Measurements from ENCODE around the gene SLC34A3.

Gene SLC34A3

DNA sequence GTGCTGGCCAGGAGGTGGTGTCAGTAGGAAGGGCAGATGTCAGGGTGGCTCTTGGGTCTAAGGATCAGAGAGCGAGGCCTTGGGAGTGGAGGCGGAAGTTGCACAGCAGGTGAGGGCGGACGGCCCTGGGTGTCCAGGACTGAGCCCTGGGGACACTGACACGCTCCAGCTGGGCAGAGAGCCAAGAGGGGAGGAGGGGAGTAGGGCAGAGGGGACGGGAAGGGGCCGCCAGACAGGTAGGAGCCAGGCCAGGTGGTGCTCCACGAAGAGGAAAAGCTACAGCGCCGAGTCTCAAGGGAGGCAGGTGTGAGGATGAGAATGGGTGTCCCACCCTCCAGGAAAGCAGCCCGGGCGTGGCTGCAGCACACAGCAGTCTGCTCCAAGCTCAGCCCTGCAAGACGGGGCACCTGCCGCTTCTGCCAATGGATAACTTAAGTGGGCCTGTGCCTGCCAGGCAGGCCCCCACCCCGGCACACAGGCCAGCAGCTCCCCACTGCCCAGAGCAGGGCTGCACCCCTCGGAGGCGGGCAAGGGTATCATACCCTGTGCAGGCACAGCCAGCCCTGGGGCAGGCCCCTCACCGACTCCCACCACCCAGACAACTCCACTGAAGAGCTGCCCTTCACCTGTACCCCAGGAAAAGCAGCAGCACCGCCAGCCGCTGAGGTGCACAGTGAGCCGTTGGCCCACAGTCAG, 35.0 kb upstream of the SLC34A3 start:
- DNase-seq (ENCODE audit: low spot score), result no peak

DNA sequence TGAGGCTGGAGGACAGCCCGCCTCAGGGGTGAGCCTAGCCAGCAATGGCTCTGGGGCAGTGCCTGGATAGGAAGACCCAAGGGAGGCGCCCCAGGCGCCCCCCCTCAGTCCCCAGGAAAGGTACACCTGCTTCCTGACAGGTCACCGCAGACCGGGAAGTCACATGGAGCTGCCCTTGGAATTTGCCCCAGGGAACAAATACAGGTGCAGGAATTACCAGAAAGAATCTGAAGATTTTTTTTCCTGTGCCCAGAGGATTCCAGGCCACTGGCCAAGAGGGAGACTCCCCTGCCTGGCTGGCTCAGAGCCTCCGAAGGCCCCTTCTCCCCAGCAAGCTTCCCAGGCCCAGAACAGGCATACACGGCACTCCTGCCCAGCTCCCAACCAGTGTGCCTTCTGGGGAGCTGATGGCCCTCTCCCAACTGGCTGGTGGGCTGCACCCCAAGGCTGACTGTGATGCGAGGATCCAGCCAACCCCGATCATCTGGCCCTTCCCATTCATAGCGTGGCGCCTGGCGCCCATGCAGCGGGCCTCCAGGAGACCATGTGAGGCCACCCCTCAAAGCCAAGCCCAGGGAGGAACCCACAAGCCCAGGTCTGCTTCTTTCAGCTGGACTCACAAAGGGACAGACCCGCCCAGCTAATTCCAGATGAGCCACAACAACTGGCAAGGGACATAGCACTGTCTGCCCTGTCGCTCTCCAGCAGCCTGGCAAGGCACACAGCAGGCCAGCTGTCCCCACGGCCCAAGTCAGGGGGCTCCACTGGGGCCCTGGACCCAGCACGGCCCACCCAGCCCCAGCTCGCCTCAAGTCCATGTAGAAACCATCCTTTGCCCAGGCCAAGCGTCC, 32.4 kb upstream of the SLC34A3 start:
- DNase-seq (ENCODE audit: low spot score), result no peak

DNA sequence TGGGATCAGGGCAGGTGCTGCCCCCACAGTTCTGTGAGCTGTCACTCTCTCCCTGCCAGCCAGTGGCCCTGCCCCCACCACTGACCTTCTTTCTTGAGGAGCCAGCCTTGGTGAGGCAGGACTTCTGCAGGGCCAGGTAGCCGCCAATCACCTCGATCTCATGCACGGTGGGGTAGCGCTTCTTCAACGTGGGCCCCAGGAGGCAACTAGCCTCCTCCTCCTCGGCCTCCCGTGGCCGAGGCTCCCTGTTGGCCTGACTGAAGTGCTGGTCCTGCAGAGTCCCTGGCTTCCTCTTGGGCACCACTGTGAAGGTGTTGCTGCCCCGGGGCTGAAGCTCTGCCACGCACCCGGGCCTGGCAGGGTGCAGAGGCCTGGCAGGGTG, 31.8 kb upstream of the SLC34A3 start:
- no peak for DNase-seq (ENCODE audit: low spot score)

DNA sequence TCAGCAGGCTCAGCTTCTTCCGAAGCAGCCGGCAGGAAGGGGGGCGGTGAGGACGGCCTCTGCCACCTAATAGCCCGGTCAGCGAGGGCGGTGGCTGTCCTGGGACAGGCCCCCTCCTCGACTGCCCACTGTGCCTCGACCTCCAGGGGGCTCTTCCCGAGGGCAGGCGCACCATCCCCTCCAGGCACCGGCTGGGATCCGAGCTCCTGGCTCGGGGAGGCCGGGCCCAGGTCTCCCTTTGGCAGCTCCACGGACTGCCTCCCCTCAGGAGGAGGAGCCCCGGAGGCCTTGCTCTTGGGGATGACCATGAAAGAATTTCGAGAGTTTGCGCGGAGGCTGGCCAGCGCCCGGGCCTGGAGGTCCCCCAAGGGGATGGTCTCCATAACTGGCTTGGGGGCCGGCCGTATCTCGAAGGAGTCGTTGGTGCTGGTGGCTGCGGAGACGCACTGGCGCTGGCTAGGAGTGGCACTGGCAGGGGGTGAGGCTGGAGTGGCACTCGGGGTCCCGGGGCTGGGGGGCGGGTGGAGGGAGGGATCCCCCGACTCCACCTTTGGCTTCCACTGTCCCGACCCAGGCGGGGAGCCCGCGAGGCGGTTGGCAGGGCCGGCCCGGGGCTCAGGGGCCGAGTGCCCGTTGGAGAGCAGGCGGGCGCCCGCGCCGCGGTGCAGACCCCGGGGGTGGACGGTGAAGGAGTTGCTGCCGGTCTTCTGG, 31.1 kb upstream of the SLC34A3 start:
- no peak for DNase-seq (ENCODE audit: low spot score)

DNA sequence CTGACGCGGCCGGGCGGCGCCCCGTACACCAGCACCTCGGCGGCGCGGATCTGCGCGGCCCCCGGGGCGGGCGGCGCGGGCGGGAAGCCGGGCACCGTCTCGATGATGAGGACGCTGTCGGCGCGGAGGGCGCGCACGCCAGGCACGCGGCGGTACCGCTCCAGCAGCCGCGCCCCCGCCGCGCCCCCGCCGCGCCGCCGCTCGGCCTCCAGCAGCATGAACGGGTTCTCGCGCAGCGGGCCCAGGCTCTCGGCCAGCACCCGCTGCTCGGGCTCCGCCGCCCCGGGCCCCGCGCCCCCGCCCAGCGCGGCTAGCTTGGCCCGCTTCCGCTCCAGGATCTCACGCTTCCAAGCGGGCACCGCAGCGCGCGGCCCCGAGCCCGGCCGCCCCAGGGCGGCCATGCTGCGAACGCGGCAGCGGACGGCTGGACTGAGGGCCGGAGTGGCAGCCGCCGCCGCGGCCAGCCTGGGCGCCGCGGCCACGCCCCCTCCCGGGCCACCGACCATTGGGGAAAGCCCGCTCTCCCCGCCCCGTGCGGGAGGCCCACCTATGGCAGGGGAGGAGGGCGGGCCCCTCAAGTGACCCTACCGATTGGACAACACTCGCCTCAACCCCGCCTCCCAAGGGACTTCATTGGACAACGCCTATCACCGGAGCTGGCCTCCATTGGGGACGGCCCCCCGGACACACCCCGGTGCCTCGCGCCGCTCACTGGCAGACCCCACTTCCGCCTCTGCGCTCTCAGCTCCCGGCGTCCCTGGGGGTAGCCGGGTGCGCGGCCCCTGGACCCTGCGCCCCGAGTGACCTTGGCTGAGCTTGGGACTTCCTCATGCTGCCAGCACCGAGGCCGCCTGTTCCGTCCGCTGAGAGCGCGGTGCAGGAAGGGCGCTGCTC, 30.1 kb upstream of the SLC34A3 start, which contains the start of gene TPRN:
TPRN (minus strand) TSS at position 431 of the 894 bp plus-strand sequence; CDS start at position 401, 30 bp downstream.
- DNase-seq (ENCODE audit: low spot score), result peak; percentile 100

DNA sequence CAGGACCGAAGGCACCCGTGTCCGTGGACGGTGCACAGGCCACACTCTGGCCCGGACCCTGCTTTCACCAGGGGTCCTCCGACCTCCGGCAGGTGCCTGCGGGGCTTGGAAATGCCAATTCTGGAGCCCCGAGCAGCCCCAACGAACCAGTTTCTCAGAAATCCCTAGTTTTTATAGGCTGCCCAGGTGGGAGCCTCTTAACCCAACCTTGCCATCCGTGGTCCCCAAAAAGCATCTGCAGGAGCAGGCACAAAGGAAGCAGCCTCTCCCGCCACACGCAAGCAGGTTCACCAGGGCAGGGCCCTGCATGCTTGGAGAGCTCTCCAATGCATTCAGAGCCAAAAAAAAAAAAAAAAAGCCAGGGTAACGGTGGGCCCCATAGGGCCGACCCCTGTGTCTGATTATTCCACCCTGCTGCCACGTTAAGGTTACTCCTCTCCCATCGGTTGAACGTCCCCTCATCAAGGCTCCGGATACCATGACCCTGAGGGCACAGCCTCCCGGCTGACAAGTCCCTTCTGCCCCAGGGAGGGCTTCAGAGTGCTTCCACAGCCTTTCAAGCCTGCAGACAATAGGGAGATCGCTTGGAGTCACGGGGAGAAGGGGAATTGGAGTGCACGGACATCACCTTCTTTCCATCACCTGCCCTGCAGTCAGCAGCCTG, 29.4 kb upstream of the SLC34A3 start:
- no peak for DNase-seq (ENCODE audit: low spot score)

DNA sequence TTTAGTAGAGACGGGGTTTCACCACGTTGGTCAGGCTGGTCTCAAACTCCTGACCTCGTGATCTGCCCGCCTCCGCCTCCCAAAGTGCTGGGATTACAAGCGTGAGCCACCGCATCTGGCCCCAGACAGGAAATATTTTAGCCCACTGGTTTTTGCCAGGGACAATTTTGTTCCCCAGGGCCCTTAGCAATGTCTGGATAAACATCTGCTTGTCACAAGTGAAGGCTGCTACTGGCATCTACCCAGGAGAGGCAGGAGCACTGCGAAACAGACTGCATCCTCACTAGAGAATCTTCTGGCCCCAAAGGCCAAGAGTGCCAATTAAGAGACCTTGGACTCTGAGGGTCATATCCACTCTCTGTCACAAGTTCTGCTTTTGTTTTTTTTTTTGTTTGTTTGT, 27.7 kb upstream of the SLC34A3 start:
- no peak for DNase-seq (ENCODE audit: low spot score)

DNA sequence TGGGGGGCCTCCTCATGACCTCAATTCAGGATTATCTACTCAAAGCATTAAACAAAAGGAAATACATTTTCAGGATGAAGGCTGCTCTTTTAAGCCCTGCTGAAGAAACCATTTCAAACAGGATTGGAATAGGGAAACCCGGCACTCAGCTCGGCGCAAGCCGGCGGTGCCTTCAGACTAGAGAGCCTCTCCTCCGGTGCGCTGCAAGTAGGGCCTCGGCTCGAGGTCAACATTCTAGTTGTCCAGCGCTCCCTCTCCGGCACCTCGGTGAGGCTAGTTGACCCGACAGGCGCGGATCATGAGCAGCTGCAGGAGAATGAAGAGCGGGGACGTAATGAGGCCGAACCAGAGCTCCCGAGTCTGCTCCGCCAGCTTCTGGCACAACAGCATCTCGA, 26.0 kb upstream of the SLC34A3 start:
- DNase-seq (ENCODE audit: low spot score), result no peak

DNA sequence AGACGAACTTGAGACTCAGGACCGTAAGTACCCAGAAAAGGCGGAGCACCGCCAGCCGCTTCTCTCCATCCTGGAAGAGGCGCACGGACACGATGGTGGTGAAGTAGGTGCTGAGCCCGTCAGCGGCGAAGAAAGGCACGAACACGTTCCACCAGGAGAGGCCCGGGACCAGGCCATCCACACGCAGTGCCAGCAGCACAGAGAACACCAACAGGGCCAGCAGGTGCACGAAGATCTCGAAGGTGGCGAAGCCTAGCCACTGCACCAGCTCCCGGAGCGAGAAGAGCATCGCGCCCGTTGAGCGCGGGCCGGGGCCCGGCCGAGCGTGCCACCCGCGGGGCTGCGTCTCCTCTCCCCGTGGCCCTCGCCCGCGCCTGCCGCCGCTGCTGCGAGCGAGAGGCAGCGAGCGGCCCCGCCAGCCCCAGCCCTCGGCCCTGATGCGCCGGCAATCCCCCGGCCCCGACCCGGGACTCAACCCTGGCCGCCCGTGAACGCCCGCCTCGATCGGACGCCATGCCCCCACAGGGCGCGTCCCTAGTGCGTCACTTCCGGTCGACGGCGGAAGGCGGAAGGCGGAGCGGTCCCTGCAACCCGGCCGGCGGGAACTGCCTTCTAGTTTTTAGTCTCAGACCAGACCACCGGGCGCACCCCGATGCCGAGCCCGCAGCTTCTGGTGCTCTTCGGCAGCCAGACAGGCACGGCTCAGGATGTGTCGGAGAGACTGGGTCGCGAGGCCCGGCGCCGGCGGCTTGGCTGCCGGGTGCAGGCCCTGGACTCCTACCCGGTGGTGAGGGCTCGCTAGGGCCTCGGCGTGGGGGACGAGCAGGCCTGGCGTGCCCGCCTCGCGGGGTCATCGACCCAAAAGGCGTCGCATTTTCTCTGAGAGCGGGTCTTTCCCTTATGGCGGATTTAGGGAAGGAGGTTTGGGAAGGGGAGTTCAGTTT, 25.3 kb upstream of the SLC34A3 start, which contains the start of the genes NDOR1 and TMEM203:
NDOR1 (plus strand) TSS at position 575 of the 944 bp plus-strand sequence; CDS start at position 653, 78 bp downstream.
TMEM203 (minus strand) TSS at position 523 of the 944 bp plus-strand sequence; CDS start at position 289, 234 bp downstream.
- DNase-seq (ENCODE audit: low spot score), result peak; percentile 97

DNA sequence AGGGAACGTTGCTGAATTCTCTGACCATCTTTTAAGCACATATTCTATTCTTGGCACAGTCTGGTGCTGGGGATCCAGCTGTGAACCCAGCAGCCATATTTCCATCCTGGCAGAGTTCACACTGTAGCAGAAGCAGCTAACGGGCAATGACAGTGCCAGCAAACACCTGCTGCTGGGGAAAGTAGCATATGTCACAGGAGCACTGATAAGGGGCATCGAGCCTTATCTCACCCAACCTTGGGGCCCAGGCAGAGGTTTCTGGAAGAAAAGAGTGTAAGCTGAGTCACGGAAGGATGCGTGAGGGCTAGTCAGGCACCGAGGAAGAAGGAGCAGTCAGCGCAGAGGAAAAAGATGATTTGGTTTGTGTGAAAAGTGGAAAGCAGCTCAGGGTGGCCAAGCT, 24.1 kb upstream of the SLC34A3 start:
- DNase-seq (ENCODE audit: low spot score), result no peak

DNA sequence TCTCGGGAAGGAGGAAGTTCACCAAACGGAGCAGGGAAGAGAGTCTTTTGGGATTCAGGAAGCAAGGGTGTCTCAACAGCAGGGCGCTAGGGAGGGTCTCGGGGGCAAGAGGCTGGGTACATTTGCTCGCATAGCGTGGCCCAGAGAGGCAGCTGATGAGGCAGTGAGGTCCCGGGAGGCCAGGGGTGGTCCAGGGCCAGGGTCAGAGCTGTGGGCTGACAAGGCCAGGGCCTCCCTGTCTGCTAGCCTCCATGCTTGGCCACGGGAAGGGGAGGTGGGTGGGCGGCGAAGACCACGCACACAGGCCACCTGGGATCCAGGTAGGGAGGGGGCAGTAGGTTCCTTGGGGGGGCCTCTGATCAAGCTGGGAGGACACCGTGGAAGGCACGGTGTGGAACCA, 19.2 kb upstream of the SLC34A3 start:
- DNase-seq (ENCODE audit: low spot score), result no peak

DNA sequence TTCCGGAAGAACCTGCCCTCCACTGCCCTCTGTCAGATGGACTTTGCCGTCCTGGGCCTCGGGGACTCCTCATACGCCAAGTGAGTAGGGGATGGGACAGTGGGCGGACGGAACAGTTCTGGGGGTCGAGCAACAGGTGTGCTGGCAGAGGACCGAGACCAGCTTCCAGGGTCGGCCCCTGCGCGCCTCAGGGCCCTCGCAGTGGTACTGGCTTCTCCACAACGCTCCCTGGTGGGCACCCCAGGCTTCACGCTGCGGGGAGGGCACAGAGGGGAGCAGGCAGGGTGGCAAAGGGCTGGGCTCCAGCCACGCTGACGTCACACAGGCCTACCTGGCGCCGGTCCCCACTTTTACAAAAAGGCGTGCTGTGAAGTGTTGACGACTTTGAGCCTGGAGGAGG, 18.2 kb upstream of the SLC34A3 start:
- DNase-seq (ENCODE audit: low spot score), result no peak

DNA sequence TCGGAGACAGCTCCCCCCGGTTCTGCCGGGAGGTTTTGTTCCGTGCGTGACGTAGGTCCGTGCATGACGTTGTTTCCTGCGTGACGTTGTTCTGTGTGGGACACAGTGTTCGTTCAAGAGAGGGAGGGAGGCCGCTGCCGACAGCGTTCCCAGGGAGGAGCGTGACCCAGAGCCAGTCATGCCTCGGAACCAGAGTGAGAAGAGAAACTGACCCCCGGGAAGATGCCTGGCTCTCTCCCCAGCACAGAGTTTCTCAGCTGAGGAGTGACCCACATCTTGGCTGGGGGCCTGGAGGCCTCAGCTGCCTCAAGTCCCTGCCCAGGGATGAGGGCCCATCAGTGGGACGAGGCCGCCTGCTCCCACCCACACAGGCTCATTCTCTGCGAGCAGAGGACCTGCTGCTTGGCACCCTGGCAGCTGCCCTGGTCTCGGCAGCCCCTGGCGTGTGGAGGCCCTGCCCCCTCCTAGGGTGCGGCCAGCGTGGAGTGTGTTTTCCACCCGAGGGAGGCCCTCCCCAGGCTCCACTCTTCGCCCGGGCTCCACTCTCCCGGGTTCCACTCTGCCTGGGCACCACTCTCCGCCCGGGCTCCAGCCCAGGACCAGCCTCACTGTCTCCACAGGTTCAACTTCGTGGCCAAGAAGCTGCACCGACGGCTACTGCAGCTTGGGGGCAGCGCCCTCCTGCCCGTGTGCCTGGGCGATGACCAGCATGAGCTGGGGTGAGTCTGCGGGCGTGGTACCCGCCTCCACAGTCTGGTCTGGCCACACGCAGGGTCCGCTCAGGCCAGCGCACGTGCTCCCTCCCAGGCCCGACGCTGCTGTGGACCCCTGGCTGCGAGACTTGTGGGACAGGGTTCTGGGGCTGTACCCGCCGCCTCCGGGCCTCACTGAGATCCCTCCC, 17.3 kb upstream of the SLC34A3 start:
- no peak for DNase-seq (ENCODE audit: low spot score)

DNA sequence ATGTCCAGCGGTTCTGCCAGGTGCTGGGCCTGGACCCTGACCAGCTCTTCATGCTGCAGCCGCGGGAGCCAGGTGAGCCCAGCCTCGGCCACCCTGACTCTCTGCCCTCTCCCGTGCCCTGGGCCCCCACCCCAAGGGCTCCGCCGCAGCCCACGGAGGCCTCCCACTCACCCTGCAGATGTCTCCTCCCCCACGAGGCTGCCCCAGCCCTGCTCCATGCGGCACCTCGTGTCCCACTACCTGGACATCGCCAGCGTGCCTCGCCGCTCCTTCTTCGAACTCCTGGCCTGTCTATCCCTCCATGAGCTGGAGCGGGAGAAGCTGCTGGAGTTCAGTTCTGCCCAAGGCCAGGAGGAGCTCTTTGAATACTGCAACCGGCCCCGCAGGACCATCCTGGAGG, 16.1 kb upstream of the SLC34A3 start:
- no peak for DNase-seq (ENCODE audit: low spot score)

DNA sequence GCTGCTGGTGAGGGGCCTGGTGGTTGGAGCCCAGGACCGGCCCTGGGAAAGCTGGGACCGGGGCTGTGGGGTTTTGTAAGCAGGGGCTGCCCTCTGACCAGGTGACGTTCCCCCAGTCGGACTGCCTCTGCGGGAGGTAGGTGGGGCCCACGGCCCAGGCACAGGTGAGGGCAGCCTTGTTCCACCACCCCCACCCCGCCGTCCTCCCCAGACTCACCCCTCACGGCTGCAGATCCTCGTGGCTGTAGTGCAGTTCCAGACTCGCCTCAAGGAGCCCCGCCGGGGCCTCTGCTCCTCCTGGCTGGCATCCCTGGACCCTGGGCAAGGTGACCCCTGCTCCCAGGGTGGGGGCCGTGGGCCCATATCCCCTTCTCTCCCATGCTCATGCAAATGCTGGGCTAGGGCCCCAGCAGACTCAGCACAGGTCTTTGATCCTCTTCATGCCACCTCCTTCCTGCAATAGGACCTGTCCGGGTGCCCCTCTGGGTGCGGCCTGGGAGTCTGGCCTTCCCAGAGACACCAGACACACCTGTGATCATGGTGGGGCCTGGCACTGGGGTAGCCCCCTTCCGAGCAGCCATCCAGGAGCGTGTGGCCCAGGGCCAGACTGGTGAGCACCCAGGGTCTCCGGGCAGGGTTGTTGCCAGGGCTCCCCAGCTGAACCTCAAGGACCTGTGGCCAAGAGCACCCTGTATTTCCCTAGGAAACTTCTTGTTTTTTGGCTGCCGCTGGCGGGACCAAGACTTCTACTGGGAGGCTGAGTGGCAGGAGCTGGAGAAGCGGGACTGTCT, 15.3 kb upstream of the SLC34A3 start:
- DNase-seq (ENCODE audit: low spot score), result no peak

DNA sequence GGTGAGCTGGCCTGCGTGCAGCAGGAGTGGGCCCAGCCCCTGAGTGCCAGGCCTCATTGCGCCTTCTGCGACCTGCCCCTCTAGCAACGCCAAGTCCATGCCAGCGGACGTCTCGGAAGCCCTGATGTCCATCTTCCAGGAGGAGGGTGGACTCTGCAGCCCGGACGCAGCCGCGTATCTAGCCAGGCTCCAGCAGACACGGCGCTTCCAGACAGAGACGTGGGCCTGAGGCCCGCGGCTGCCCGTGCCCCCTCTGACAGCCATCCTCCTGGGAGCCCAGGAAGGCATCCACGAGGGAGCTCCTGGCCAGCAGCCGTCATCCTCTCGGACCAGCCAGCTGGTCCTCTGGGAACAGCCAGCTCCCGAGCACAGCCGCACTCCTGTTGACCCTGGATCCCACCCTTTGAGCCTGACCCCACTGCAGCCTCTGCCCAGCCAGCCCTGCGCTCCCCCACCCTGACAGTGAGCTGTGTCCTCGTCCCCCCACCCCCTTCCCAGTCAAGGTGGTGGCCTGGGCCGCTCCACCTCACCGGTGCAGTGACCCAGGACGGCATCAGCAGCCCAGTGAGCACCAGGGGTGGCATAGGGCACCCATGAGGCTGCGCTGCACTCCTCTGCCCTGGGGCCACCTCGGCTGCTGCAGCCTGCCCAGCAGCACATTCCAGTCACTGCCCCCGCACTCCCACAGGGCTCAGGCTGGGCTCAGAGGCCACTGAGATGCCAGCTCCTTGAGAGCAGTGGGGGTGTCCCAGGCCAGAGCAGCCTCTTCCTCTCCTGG, 14.3 kb upstream of the SLC34A3 start:
- no peak for DNase-seq (ENCODE audit: low spot score)

All from AG08396 (cell line).